Neutrophil (primary cell): Measurements from ENCODE around the gene EMX1.

Source experiments
- H3K27ac ChIP-seq: fragments of 200-600 bp; sonication (generic); 2 replicates; pipeline ENCODE4 v1.5.1; 2016; ENCODE audit warnings: mild to moderate bottlenecking, moderate library complexity
- H3K27me3 ChIP-seq: fragments of 200-600 bp; sonication (generic); 2 replicates; pipeline ENCODE4 v1.6.0; 2016; ENCODE audit warnings: mild to moderate bottlenecking
- H3K36me3 ChIP-seq: fragments of 200-600 bp; sonication (generic); 2 replicates; pipeline ENCODE4 v1.5.1; 2017
- H3K4me1 ChIP-seq, 2 experiments: fragments of 200-600 bp in 1 of 2; sonication (generic) in 1 of 2; 1 replicate in 1 of 2; 2 replicates in 1 of 2; pipeline versions ENCODE4 v1.5.1 to v1.6.1; 2013 to 2016; ENCODE audit warnings: low read depth in 1 of 2, low read length in 1 of 2, mild to moderate bottlenecking in 1 of 2, moderate library complexity in 1 of 2; ENCODE audit not compliant: control insufficient read depth in 1 of 2, insufficient read depth in 1 of 2
- H3K4me3 ChIP-seq, 2 experiments: fragments of 200-600 bp in 1 of 2; sonication (generic) in 1 of 2; 1 replicate in 1 of 2; 2 replicates in 1 of 2; pipeline ENCODE4 v1.5.1; 2013 to 2016; ENCODE audit warnings: low read depth in 1 of 2, low read length in 1 of 2, mild to moderate bottlenecking in 1 of 2, moderate library complexity in 1 of 2
- H3K9me3 ChIP-seq: fragments of 200-600 bp; sonication (generic); 2 replicates; pipeline ENCODE4 v1.5.1; 2016
- TF ChIP-seq, protein P1 (sequence below): fragments of 200-600 bp; sonication (generic); IDR thresholded peaks from 2 replicates; pipeline ENCODE4 v1.5.1; 2016; ENCODE audit warnings: antibody characterized with exemption

The EMX1 gene

DNA sequence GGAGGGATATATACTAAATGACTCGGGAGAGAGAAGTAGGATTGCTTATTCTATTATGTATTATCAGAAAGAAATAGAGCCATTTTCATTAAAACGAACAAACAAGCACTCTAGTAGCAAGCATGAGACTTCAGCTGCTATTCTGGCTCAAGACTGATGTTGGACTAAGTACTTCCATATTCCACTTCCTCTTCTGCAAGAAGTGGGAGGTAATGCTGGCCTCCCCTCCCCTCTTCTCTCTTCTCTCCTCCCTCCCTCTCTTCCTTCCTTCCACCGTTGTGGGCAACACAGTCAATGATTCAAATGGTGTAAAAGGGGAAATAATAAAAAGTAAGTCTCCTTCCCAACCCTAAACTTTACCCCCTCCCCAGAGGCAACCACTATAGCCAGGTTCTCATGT, 62.6 kb downstream of the EMX1 start:
- H3K4me1 ChIP-seq = peaks cover 29 to 33% of the 10 kb centered on the region in 2 experiments
- H3K27me3 ChIP-seq = no peaks in the 10 kb centered on the region
- H3K27ac ChIP-seq = peak overlapping the region; percentile 72
- TF ChIP-seq, protein P1, sequence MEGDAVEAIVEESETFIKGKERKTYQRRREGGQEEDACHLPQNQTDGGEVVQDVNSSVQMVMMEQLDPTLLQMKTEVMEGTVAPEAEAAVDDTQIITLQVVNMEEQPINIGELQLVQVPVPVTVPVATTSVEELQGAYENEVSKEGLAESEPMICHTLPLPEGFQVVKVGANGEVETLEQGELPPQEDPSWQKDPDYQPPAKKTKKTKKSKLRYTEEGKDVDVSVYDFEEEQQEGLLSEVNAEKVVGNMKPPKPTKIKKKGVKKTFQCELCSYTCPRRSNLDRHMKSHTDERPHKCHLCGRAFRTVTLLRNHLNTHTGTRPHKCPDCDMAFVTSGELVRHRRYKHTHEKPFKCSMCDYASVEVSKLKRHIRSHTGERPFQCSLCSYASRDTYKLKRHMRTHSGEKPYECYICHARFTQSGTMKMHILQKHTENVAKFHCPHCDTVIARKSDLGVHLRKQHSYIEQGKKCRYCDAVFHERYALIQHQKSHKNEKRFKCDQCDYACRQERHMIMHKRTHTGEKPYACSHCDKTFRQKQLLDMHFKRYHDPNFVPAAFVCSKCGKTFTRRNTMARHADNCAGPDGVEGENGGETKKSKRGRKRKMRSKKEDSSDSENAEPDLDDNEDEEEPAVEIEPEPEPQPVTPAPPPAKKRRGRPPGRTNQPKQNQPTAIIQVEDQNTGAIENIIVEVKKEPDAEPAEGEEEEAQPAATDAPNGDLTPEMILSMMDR = no peak
- no peaks in the 10 kb centered on the region for H3K9me3 ChIP-seq
- H3K4me3 ChIP-seq = peak overlapping the region in 1 of 2 experiments; percentile 11
- peaks cover 48% of the 10 kb centered on the region for H3K36me3 ChIP-seq

DNA sequence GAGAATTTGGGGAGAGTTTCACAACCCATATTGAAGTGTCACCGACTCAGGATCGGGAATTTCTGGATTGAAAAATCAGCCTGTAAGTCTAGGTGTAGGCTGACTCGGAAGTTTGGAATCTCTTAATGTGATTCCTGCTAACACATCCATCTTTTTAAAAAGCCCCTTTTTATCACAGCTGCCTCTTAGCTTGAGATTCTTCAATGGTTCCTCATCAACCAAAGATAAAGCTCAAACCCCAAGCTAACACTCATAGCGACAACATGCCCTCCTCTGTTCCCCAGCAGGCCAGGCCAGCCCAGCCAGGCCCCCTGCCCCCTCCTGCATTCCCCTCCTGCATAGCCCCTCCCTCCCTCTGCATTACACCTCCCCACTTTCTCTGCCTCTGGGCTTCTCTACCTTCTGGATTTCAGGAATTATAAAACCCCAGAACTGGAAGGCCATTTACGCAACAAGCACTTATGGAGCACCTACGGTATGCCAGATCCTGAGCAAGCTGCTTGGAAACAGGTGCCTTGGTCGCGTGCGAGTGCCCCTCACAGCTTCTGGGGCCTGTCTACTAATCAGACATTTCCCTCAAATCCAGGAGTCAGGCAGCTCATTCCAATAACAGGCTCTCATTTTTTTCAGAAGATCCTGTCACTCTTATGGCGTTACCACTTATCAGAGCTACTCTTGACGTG, 63.4 kb downstream of the EMX1 start:
- TF ChIP-seq, protein P1 = no peak
- H3K9me3 ChIP-seq = no peaks in the 10 kb centered on the region
- peaks cover 29 to 33% of the 10 kb centered on the region in 2 experiments for H3K4me1 ChIP-seq
- H3K36me3 ChIP-seq = peaks cover 48% of the 10 kb centered on the region
- no peak overlapping the region for H3K4me3 ChIP-seq
- no peaks in the 10 kb centered on the region for H3K27me3 ChIP-seq
- peak overlapping the region; percentile 72 for H3K27ac ChIP-seq

DNA sequence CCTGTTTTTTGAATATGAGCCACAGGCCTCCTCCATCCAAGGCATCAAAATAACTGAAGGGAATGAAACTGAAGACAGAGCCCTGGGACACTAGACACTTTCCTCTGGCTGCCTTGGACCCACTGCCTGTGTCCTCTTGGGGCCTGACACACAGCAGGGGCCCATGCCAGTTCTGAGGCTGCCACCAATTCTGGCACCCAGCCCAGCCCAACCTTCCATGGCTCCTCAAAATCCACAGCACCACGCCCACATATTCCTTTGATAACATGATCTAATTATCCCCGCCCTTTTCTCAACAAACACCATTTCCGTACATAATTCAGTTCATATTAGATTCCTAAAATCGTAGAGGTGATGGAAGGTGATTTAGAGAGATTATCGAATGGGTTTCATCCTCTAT, 64.2 kb downstream of the EMX1 start:
- peak overlapping the region; percentile 72 for H3K27ac ChIP-seq

DNA sequence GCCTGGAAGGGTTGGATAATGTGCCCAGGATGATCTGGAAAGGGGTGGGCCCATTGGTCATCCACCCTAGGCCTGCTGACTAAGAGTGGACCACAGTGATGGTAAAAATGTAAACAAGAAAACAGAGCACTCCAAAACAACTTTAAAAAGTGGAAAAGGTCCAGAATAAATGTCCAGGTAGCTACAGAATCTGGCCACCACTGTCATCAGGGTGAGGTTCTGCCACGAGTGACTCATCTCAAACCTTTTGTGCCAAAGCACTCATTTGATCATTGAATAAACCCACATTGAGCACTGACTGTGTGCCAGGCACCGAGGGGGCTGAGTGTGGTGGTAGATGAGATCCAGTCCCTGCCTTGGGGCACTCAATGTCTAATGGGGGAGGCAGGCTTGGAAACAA, 64.9 kb downstream of the EMX1 start:
- H3K36me3 ChIP-seq = peaks cover 61% of the 10 kb centered on the region
- H3K27ac ChIP-seq = peak overlapping the region; percentile 10
- TF ChIP-seq, protein P1 = no peak
- peaks cover 29 to 33% of the 10 kb centered on the region in 2 experiments for H3K4me1 ChIP-seq
- no peak overlapping the region for H3K4me3 ChIP-seq
- H3K9me3 ChIP-seq = no peaks in the 10 kb centered on the region
- H3K27me3 ChIP-seq = no peaks in the 10 kb centered on the region

More for the DNA sequence above, 64.2 kb downstream of the EMX1 start:
- Histone ChIP-seq H3K9me3 (no peaks in the 10 kb centered on the region), H3K4me3 (no peak overlapping the region), H3K4me1 (peaks cover 29 to 33% of the 10 kb centered on the region in 2 experiments), H3K36me3 (peaks cover 55% of the 10 kb centered on the region), H3K27me3 (no peaks in the 10 kb centered on the region)
- TF ChIP-seq, protein P1 = no peak

DNA sequence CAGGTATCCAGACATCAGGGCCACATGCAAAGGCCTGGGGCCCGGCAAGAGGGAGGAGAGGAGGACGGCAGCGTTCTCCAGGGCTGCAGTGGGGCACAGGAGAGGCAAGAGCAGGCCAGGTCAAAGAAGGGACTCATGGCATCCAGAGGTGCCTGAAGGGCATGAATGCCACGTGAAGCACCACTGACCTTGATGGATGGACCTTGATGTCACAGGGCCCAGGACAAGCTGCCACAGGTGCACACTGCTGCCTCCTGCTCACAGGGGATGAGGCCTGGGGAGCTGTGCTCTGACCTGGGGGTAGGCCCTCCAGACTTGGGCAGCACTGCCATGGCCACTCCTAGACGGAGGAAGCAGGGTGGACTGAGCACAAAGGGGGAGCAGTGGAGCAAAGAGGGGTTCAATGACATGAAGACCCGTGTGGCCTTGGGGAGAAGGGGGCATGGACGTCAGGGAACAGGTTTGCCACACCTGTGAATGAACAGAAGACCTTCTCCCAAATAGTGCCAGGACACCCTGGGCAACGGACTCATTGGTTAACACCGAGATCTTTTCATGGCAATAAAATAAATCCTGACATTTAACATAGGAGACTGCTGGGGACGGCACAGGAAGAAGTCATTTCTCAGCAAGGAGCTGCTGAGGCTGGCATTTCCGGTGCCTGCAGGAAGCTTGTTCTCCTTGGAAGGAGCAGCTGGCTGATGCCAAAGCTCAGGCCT, 65.6 kb downstream of the EMX1 start:
- TF ChIP-seq, protein P1 = no peak
- Histone ChIP-seq H3K36me3 (peaks cover 69% of the 10 kb centered on the region), H3K27ac (peak overlapping the region; percentile 10), H3K27me3 (no peaks in the 10 kb centered on the region), H3K4me1 (peaks cover 32 to 33% of the 10 kb centered on the region in 2 experiments), H3K9me3 (no peaks in the 10 kb centered on the region), H3K4me3 (no peak overlapping the region)
